Breast epithelium (tissue), 3 donors: ENCODE results near the gene RFXANK.

Experiments
- POLR2A ChIP-seq: fragments of 450-650 bp; IDR thresholded peaks from one replicate; pipeline ENCODE4 v1.6.1; 2016; ENCODE audit warnings: antibody characterized with exemption, mild to moderate bottlenecking, moderate library complexity
- TF ChIP-seq, protein P1 (sequence below), 3 donors: fragments of 450-650 bp; IDR thresholded peaks; one replicate each; pipeline ENCODE4 v1.5.1; 2016 to 2017; ENCODE audit warnings: antibody characterized with exemption in 3 of 3, mild to moderate bottlenecking in 3 of 3, moderate library complexity in 3 of 3

DNA sequence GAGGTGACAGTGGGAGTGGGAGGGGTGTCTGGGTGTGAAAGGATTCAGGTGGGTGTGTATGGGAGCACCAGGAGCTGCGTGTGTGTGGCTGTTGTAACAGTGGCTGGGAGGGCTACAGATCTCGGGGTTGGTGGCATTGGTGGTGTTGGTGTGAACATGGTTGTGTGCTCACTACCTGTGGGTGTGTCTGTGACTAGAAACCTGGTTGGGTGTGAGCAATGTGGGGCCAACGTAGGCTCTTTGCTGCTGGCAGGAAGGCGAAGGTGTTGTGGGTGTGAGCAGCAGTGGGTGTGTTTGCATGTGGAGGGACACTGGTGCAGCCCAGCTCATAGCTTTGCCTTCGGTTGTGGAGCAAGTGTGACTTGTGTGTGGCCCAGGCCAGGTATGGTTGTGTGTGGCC, 14.9 kb downstream of the RFXANK start:
- no peak for TF ChIP-seq POLR2A
- TF ChIP-seq, protein P1, sequence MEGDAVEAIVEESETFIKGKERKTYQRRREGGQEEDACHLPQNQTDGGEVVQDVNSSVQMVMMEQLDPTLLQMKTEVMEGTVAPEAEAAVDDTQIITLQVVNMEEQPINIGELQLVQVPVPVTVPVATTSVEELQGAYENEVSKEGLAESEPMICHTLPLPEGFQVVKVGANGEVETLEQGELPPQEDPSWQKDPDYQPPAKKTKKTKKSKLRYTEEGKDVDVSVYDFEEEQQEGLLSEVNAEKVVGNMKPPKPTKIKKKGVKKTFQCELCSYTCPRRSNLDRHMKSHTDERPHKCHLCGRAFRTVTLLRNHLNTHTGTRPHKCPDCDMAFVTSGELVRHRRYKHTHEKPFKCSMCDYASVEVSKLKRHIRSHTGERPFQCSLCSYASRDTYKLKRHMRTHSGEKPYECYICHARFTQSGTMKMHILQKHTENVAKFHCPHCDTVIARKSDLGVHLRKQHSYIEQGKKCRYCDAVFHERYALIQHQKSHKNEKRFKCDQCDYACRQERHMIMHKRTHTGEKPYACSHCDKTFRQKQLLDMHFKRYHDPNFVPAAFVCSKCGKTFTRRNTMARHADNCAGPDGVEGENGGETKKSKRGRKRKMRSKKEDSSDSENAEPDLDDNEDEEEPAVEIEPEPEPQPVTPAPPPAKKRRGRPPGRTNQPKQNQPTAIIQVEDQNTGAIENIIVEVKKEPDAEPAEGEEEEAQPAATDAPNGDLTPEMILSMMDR (IDR thresholded peaks at IDR 0.05) = no peak
